Panc1 (cell line): Measurements from ENCODE around the gene KRT33A.

Experiments used
- CTCF ChIP-seq: fragments of 450-650 bp; IDR thresholded peaks from 2 replicates; pipeline ENCODE4 v1.5.1; 2017; ENCODE audit warnings: mild to moderate bottlenecking
- REST ChIP-seq, 2 experiments: IDR thresholded peaks; 2 replicates each; pipeline ENCODE4 v1.6.1; 2011 to 2012; ENCODE audit warnings: low read depth in 2 of 2, control low read depth in 1 of 2, low read length in 1 of 2, mild to moderate bottlenecking in 1 of 2, moderate library complexity in 1 of 2; ENCODE audit not compliant: insufficient read depth in 1 of 2

GRCh38 chr17:41394254-41394996 is 43.8 kb upstream of the KRT33A start:
- no peak for TF ChIP-seq REST (IDR thresholded peaks at IDR 0.05; ENCODE audit: insufficient read depth in 1 of 2, low read depth in 2 of 2, low read length in 1 of 2)
- TF ChIP-seq CTCF = no peak
